GM19238 (cell line): ENCODE measurements around the gene SLC25A15.

ENCODE experiments used
- DNase-seq: peaks from one replicate; pipeline ENCODE4 v3.0.0; 2011; ENCODE audit warnings: low spot score; ENCODE audit not compliant: insufficient read length

The SLC25A15 gene

DNA sequence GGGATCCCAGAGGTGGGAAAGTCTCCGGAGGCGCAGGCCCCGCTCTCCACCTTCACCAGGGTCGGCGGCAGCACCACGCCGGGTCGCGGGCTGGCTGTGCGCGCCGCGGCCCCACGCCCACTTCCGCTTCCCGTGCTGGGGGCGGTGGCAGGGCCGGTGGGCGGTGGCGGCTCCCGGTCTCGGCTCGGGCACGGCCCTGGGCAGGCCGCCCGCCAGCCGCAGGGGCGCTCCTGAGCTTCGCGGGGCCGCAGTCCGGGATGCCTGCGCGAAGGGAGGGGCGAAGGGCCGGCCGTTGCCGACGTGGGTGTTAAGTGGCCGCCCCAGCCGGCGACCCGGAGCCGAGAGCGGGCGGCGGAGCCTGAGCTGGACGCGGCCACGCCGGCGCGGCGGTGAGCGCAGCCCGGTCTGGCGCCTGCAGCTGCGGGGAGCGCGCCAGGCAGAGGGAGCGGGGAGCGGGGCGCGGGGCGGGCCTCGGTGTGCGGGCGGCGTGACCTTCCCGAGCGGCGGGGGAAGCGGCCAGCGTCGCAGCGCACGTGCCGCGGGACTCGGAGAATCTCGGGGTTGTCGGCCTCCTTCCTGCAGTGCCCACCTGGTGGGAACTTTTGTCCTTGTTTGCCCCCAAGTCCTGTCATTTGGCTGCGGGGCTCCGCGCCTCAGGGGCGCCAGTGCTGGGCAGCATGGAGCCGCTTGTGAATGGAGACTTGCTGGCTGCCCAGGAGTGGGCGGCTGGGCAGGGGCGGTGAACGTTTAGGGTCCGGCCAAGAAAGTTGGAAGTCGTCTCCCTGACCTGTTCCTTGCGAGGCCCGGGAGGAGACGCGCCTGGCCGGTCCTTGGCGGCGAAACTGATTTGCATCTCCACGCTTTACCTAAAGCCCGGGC is at the start of gene SLC25A15:
Gene SLC25A15 (plus strand): TSS at position 337 of the 879 bp plus-strand sequence. CDS start 3,616 bp downstream, outside the sequence.
- DNase-seq = peak; percentile 87

DNA sequence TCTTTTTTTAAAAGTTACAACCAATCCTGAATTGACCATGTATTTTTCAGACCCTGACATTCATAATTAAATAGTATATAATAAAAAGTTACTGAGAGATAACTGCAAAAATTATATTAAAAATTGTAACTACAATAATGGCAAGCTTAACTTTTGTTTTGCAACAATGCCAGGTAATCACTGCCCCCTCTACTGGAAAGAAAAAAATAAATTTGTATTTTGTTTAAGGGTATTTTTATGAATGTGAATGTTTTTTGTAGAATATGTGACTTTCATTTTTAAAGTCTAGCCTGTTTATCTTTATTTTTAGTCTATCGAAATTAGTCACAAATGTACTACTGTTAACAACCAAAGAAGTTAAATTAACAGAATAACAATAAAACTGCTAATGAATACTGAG is 40.1 kb upstream of the SLC25A15 start:
- DNase-seq = no peak

DNA sequence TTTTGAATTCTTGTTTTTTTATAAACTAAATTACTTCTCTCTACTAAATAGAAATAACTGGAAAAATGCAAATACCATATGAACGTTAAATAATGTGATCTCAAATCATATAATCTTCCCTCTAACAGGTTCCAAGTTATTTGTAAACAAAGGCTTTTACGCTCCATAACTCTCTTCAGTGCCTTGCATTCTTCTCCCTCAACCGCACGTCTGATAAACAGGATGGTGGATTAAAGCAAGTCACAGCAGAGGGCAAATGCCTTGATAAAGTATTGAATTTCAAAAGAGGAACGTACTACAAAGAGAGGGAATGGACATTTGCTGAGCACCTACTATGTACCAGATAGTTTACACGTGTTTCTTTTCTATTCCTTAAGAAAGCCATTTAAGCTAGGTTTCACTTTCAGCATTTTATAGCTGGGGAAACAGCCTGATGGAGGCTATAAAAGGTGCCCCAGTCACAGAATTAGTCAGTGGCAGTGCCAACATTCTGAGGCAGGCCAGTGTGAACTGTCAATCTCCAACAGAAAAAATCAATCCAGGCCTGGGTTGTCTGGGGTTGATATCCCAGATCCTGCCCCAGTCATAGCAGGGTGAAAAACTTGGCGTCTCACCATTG is 34.2 kb upstream of the SLC25A15 start:
- DNase-seq = no peak

DNA sequence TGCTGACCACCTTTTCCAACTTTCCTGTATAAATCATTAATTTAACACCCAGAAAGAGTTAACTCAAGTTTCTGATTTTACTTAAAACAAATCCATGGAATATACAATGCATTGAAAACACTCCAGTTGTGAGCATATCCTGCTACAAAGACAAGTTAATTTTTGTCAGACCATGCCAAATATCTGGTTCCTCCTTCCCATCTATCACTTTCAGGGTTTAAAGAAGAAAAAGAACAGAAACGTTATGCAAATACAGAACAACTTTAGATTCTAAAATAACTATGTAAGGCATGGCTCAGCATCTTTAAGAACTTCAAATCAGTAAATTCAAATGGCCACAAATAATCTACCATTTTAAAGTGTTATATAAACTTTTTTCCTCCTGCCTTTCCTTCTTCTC is 33.4 kb upstream of the SLC25A15 start:
- no peak for DNase-seq

DNA sequence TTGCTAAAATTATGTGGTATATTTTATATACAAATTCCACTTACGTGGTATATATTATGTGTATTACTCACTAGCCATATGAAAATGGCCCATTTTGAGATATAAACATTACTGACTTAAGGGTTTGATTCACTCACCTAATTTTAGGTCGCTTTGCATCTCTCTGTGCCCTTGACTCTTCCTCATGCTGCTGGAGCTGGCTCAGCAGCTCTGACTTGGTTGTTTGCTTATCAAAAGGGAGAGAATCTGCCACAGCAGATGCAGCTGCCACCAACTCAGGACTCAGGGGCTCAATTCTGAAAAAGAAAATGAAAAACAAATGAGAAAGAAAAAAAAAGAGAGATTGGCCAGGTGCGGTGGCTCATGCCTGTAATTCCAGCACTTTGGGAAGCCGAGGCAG is 30.6 kb upstream of the SLC25A15 start:
- no peak for DNase-seq

DNA sequence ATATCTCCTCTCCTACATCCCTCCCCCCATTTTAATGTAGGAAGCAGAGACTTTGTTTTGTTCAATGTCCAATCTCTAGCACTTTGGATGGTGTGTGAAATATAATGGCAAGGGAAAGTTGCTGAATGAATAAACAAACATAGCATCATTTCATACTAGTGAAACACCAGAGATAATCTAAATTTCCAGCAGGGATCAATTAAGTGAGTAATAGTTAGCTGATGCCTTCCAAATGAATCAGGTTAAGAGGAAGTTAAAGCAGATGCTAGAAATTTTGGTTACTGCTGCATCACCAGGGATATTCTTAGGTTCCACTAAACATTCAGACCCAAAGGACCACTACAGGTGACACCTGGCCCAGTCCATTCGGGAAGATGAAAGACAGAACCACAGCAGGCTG is 26.6 kb upstream of the SLC25A15 start:
- DNase-seq = no peak

GRCh38 chr13:40764587-40765403 is 24.6 kb upstream of the SLC25A15 start:
- no peak for DNase-seq

DNA sequence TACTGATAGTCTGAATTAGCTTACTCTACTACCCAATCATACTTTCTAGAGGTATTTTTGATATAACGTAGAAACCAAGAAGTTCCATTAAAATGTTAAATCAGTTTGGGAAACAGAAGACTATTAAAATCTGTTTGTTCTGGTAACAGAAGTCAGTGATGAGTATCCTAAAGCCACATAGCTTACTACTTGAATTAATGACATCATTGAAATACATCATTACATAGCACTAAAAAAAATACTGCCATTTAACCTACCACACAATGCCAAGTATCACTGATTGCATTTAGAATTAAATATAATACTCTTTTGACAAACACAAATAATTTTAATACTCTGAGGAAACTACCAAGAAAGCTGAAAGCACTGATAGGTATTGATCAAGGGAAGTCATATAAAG is 23.8 kb upstream of the SLC25A15 start:
- DNase-seq = no peak

DNA sequence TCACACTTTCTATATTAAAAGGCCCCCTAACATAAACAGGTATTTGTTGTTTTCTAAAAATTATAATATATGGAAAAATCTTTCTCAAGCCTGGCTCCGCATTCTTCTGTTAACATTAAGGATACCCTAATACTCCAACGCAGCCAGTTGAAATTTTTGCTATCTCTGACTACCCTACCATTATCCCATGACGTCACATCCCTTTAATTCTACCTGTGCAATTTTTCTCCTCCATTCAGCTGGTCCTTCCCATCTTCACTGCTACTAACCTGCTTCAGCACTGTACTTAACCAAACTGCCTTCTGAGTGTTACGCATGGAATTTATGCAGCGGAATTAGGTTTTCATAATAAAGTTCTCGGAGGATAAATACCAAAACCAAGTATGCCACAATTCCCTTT is 19.4 kb upstream of the SLC25A15 start:
- no peak for DNase-seq

DNA sequence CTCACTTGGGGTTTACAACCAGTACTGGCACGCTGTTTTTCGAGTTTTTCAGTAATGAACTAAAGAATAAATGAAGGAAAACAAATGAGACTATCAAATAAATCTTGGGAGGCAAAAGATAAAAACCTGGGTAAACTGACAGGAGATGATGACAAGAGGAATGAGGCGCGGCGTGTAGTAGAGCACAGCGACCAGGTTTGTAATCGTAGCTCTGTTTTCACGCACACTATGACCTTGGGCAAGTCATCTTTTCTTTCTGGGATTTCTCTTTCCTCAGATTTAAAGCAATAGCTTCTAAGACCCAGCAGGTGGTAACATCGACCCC is 18.8 kb upstream of the SLC25A15 start:
- DNase-seq = no peak

GRCh38 chr13:40770934-40771618 is 18.3 kb upstream of the SLC25A15 start, which contains the start of gene MRPS31:
Gene MRPS31 (minus strand): TSS chr13:40771190. CDS start chr13:40771136, 54 bp downstream.
- DNase-seq = peak; percentile 85

DNA sequence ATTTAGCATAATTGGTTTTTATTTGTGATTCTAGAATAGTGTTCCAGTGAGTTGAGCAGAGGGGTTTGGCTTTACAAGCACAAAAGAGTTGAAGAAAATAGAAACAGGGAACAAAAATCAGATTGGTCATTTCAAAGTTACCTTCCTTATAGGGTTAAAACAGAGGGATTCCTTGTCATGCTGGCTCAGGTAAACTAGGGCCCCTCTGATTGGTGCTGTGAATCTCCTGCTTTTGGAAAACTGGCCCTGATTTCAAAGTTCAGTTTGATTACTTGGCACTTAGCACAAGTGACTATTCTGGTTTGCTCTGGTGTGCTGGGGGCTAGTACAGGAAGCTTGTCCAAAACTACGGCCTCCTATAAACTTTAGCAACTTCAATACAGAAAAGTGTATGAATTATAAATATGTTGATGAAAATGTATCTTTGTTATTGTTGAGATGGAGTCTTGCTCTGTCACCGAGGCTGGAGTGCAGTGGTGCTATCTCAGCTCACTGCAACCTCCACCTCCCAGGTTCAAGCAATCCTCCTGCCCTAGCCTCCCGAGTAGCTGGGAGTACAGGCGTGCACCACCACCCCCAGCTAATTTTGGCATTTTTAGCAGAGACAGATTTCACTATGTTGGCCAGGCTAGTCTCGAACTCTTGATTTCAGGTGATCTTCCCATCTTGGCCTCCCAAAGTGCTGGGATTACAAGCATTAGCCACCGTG is 16.5 kb upstream of the SLC25A15 start:
- DNase-seq = no peak

- no peak for DNase-seq
Measured at GRCh38 chr13:40774672-40775071, 14.7 kb upstream of the SLC25A15 start.

DNA sequence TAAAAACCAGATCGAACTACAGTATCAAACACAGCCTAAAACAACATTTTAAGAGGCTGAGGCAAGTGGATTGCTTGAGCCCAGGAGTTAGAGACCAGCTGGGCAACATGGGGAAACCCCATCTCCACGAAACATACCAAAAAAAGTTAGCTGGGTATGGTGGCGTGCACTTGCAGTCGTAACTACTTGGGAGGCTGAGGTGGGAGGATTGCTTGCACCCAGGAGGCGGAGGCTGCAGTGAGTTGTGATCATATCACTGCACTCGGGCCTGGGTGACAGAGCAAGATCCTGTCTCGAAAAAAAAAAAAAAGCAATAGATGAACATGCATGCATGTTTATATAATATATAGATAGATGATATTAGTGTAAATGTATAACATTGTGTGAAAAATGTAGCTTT is 13.2 kb upstream of the SLC25A15 start:
- DNase-seq = no peak

DNA sequence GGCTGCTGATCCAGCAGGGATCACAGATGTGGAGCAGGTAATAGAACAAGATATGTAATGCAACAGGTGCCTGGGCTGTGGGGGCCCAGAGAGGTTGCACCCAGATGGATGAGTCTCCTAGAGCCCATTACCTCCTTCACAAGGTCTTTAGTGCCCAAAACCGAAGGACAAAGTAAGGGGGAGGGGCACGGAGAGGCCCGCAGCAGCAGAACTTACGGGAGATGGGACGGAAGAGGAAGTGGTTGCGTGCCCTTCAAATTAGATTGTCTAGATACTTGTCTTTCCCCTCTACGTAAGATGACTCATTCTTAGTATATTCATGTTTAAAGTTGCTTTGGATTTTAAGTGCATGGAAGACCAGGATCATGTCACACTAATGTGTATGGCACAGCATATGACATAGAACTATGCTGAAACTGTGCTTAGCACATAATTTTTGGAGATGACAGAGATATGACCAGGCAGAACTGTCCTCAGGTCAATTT is 12.7 kb upstream of the SLC25A15 start:
- no peak for DNase-seq

GRCh38 chr13:40777166-40777808 is 12.1 kb upstream of the SLC25A15 start:
- DNase-seq = no peak

DNA sequence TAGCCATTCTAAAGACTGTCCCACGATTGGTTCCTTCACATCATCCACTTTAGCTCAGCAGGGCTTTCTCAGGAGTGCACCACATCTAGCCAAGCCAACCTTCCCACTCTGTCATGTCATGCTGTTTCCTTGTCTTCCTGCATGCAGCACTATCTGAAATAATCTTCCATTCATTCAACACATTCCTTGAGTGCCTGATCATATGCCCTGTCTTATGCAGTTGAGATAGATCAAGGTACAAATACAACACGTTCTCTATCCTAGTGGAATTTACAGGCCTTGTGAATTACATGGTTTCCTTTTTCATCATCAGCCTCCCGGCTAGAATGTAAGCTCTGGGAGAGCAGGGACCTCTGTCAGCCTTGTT is 11.6 kb upstream of the SLC25A15 start:
- no peak for DNase-seq

- DNase-seq = no peak
Measured at GRCh38 chr13:40779049-40779448, 10.4 kb upstream of the SLC25A15 start.

DNA sequence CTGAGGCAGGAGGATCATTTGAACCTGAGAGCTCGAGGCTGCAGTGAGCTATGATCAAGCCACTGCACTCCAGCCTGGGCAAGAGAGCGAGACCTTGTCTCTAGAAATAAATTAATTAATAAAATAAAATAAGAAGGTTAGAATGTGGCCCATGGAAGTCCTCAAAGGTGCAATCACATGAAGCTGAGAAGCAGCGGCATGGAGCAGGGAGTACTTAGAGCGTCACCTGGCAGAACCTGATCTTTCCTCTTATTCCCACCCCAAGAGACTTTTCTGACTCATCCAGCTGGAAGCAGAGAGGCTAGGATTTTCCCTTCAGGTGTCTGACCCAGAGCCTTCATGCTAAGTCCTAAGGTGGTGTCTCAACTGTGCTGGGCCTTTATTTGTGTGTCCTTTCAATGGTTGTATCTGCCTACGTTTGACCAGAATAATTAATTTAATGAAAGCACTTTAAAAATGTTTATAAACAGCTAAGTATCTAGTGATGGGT is 9.6 kb upstream of the SLC25A15 start:
- no peak for DNase-seq

DNA sequence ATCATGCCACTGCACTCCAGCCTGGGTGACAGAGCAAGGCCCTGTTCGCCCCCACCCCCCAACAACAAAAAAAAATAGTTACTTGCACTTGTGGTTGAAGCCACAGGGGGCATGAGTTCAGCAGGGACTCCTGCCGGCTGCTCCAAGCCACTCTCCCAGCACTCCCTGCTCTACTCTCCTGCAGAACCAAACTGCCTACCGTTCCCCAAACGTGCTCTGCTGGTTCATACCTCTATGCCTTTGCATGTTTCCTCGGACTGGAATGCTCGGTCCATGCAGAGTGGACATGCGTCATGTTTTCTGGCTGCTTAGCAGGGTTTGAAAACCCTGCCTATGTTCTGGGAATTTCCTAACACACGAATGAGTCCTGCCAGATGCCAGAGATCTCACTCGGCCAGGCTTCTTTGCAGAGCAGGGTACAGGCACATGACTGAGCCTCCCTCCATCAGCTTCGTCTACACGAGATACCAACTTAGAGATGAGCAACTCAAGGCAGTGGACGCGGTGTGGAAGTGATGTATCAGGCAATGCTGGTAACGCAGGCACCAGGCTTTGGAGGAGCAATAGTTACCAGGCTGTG is 8.5 kb upstream of the SLC25A15 start:
- DNase-seq = no peak
